ENCODE data around the gene CC2D1A.

Gene CC2D1A

GRCh38 chr19:13961826-13962698 is 56.1 kb downstream of the CC2D1A start:
- TF ChIP-seq, protein P1, sequence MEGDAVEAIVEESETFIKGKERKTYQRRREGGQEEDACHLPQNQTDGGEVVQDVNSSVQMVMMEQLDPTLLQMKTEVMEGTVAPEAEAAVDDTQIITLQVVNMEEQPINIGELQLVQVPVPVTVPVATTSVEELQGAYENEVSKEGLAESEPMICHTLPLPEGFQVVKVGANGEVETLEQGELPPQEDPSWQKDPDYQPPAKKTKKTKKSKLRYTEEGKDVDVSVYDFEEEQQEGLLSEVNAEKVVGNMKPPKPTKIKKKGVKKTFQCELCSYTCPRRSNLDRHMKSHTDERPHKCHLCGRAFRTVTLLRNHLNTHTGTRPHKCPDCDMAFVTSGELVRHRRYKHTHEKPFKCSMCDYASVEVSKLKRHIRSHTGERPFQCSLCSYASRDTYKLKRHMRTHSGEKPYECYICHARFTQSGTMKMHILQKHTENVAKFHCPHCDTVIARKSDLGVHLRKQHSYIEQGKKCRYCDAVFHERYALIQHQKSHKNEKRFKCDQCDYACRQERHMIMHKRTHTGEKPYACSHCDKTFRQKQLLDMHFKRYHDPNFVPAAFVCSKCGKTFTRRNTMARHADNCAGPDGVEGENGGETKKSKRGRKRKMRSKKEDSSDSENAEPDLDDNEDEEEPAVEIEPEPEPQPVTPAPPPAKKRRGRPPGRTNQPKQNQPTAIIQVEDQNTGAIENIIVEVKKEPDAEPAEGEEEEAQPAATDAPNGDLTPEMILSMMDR (IDR thresholded peaks at IDR 0.05; ENCODE audit: low read length, missing control alignments) = no peak
- no peak for DNase-seq (ENCODE audit: low read depth)
- H3K4me3 ChIP-seq (replicated peaks; ENCODE audit: low read depth, low read length) = no peak overlapping the region

DNA sequence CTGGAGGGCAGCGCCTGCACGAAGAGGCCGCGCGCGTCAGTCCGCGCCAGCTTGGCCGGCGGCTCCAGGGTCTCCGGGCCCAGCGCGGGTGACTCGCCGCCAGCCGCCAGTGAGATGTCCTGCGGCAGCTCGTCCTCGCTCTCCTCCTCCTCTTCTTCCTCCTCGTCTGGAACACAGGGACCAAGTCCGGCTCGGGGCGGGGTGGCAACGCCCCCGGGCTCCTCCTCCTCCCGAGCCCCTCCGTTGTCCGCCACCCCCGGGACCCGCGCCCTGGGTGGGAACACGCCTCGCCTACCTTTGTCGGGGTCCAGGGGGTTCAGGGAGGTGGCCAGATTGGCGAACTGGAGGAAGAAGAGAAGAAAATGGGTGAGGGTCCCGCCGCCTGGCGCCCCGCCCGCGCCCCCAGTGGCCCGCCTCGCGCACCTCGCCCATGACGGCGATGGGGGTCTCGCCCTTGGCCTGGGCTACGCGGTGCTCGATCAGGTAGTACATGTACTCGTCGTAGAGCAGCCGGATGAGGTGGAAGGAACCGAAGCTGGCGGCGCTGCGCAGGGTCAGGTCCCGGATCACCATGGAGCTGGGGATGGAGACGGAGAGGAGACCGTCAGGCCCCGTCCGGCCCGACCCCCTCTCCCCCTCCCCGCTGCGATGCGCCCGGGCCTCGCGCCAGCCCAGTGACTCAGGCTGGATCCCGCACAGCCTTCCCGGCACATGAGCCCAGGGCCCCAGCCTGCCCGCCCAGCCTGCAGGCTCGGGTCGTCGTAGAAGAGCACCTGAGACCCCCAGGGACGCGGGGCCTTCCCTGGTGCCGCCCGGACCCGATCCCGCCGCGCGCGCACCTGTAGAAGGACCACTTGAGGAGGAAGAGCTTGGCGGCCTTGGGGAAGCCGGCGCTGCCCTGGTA is 57.0 kb downstream of the CC2D1A start:
- H3K4me3 ChIP-seq (replicated peaks; ENCODE audit: low read depth, low read length) = no peak overlapping the region
- peak; percentile 47 for DNase-seq (ENCODE audit: low read depth)
- TF ChIP-seq, protein P1 (IDR thresholded peaks at IDR 0.05; ENCODE audit: low read length, missing control alignments) = no peak

DNA sequence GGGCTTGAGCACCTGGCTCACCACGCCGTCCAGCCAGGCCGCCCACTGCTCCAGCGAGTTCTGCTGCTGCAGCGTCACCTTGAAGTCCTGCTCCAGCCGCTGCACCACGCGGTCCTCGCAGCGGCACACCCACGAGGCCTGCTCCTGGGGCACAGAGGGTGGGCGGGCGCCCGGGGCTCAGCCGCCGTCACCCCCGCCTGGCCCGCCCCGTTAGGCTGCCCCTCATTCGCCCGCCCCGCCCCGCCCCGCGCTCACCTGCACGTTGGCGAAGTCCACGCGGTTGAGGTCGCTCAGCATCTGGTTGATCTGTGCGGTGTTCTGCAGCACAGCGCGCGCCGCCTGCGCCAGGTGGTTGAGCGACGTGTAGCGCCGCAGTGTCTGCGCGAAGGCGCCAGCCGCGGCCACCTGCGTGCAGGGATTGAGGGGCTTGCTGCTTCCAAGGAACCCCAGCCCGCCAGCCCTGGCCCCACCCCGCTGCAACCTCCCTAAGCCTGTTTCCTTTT is 57.7 kb downstream of the CC2D1A start:
- TF ChIP-seq, protein P1 (IDR thresholded peaks at IDR 0.05; ENCODE audit: low read length, missing control alignments) = no peak
- no peak overlapping the region for H3K4me3 ChIP-seq (replicated peaks; ENCODE audit: low read depth, low read length)
- no peak for DNase-seq (ENCODE audit: low read depth)

- no peak for DNase-seq (ENCODE audit: low read depth)
- TF ChIP-seq, protein P1 (IDR thresholded peaks at IDR 0.05; ENCODE audit: low read length, missing control alignments) = no peak
Measured at GRCh38 chr19:13964776-13965175, 58.8 kb downstream of the CC2D1A start.

DNA sequence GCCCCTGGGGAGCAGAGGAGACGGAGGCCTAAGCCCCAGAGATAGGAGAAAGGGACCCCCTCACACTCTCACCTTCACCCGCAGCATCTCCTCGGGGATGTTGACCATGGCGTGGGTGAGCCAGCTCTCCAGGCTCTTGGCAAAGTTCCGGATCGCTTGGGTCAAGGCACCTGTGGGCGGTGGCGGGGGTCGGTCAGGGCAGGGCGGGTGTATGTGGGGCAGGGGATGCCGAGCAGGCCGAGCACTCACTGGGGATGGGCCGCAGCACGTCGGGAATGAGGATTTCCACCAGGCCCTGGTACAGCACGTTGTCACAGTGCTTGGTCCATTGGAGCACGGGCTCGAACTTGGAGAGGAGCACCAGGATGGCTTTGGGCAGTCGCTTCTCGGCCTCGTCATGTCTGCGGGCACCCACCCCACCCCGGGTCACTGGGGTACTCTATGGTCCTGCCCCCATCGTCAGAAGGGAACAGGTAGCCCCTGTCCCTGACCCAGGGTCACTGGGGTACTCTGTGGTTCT is 59.4 kb downstream of the CC2D1A start:
- TF ChIP-seq, protein P1 (IDR thresholded peaks at IDR 0.05; ENCODE audit: low read length, missing control alignments) = no peak

More at GRCh38 chr19:13964776-13965175, 58.8 kb downstream of the CC2D1A start:
- no peak overlapping the region for H3K4me3 ChIP-seq (replicated peaks; ENCODE audit: low read depth, low read length)

DNA sequence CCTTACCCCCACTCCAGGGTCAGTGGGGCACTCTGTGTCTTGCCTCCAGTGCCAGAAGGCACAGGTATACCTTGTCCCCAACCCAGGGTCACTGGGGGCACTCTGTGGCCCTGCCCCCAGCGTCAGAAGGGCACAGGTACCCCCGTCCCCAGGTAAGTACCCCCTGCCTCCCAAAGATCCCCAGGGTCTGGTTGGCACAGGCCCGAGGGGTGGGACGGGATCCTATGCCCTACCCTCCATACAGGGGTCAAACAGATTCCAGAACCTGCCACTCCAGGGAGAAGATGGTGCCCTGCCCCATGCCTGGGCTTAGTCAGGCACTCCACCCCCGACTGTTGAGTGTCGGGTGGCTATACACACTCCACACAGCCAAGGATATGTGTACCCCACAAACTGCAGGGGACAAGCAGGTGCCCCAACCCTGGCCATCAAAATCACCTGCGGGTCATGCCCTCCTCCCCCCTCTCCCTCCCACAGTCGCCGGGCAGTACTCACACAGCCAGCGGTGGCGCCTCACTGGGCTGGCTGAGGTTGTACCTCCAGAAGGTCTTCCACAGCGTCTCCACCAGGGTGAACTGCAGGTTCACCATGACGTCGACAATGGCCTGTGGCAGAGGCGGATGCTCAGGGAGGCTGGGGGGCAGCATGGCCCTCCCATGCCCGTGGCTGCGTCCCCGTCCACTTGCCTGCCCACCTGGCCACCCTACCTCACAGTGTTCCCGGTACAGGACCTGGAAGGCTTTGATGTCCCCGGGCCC is 60.1 kb downstream of the CC2D1A start:
- no peak for DNase-seq (ENCODE audit: low read depth)
- TF ChIP-seq, protein P1 (IDR thresholded peaks at IDR 0.05; ENCODE audit: low read length, missing control alignments) = no peak
- no peak overlapping the region for H3K4me3 ChIP-seq (replicated peaks; ENCODE audit: low read depth, low read length)

More for the DNA sequence above, 59.4 kb downstream of the CC2D1A start:
- no peak overlapping the region for H3K4me3 ChIP-seq (replicated peaks; ENCODE audit: low read depth, low read length)
- DNase-seq (ENCODE audit: low read depth) = no peak

Data from fibroblast of pulmonary artery (primary cell).